GM18499 (cell line): Measurements from ENCODE around the gene ZNF606.

Source experiments
- ATAC-seq: cut with Tn5 transposase; IDR thresholded peaks from one replicate; pipeline ENCODE4 v1.9.1; 2021; ENCODE audit warnings: moderate number of reproducible peaks; ENCODE audit not compliant: insufficient read depth, unreplicated experiment

The ZNF606 gene

DNA sequence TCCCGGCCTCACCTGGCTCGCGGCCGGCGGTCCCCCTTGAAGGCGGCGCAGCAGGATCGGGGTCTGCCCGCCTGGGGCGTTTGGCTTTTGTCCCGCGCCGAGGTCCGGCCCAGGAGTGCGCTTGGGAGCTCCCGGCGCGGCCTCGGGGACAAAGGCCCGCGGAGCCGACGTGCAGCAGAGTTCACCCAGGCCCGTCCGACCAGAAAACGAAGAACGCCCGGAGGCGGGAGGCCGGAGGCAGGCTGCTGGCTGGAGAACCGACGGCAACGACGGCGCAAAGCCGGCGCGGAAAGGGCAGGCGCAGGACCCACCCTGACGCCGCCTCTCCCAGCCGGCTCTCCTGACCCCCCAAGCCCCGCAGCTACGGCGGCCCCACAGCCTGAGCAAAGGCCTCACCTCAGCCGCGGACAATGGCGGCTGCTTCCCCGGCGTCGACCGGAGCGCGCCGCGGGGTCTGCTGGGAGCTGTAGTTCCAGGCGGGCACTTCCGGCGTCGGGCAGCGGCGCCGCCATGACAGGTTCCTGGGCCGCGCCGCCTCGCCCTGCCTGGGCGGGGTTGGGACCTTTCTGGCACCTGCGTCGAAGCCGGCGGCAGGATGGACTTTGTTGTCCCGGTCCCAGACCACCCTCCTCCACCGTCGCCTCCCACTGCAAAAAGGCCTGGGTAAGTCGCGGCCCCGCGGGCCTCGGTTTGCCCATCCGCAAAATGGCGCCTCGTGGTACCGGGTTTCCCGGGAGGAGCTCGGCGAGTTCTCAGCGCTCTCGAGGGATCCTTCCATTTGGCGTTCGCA lies at the start of gene ZNF606:
Gene ZNF606, minus strand, starts transcription at position 437 of the 790 bp plus-strand sequence. CDS start 1,501 bp downstream, outside the sequence.
- peak; percentile 76 for ATAC-seq

DNA sequence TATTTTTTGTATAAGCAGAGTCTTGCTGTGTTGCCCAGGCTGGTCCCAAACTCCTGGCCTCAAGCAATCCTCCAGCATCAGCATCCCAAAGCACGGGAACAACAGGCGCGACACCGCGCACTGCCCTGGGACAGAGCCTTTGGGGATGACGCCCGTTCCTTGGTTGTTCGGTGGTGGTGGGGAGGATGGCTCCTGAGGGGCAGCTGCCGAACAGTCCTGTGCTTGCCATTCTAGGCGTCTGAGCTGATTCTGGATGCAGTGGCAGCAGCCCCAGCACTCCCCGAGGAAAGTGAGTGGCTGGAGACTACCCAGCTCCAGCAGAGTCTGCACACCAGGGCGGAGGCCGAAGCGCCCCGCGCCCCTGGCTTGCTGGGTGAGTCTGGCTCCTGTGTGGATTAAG lies 49.6 kb upstream of the ZNF606 start:
- ATAC-seq, result no peak

DNA sequence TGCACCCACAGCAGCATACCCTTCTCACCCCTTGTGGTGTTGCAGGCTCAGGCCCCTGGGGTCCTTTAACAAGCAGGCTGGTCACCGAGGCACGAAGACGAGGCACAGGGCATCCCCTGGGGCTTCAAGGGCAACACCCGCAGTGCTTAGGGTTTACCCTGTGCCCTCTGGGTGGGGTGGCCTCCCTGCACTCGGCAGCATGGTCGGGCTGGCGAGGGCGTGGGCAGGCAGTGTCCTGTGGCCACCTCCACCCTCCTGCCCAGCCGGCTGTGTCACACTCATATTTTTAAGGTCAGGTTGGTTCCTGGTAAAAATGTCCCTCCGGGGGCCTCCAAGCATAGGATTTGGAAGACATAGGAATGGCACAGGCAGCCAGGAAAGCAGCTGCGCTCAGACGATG lies 45.1 kb upstream of the ZNF606 start:
- no peak for ATAC-seq

GRCh38 chr19:58046856-58047255 lies 44.2 kb upstream of the ZNF606 start:
- ATAC-seq, result no peak

- no peak for ATAC-seq
Measured at GRCh38 chr19:58045411-58046050, 42.9 kb upstream of the ZNF606 start.

GRCh38 chr19:58044886-58045285 lies 42.3 kb upstream of the ZNF606 start:
- no peak for ATAC-seq

DNA sequence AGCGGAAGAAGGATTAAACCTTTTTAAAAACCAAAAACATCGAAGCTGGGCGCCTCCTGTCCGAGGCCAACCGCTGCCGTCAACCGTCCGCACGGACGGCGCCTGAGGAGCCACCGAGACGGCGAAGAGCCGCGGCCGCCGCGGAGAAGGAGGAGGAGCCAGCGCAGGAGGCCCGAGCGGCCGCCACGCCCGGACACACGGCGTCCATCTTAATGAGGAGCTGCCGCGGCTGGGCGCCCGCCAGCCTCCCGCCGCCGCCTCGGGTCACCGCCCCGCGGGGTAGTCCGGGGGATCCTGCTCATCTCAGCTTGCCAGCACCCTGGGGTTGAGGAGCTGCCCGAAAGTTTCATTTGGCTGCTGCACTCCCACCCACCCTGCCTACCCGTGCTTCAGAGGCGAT lies 41.8 kb upstream of the ZNF606 start:
- no peak for ATAC-seq

DNA sequence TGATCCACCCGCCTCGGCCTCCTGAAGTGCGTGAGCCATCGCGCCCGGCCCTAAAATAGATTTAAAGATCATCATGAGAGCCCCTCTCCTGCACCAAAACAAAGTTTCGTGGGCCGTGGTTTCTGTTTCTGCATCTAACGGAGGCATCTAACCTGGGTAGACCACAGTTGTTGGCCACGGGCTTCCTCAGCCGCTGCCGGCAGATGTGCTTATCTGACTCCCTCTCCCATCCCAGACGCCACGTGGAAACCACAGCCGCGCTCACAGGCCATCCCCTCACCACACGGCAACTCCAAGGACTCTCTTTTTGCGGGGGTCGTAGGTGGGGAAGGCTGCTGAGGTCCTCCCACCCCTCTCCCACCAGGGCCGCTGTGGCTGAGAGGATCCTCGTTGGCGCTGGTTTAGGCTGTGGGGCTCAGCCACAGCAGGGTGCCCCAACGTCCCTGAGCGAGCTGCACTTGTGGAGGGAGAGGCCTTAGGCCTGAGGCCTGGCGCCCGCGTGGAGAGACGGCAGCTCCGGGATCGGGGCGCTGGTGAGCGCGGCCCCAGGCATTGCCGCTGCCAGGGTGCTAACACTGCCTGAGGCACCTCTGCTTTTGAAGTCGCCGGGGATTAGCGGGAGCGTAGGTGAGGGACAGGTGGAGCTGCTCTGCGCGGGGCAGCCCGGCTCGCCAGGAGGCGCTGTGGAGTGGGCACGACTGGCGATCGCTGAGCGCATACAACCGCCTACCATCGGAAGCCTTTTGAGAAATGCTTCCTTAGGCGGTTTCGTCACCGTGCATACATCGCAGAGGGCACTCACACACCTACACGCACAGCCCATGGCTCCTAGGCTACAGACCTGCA lies 40.1 kb upstream of the ZNF606 start:
- ATAC-seq, result no peak

DNA sequence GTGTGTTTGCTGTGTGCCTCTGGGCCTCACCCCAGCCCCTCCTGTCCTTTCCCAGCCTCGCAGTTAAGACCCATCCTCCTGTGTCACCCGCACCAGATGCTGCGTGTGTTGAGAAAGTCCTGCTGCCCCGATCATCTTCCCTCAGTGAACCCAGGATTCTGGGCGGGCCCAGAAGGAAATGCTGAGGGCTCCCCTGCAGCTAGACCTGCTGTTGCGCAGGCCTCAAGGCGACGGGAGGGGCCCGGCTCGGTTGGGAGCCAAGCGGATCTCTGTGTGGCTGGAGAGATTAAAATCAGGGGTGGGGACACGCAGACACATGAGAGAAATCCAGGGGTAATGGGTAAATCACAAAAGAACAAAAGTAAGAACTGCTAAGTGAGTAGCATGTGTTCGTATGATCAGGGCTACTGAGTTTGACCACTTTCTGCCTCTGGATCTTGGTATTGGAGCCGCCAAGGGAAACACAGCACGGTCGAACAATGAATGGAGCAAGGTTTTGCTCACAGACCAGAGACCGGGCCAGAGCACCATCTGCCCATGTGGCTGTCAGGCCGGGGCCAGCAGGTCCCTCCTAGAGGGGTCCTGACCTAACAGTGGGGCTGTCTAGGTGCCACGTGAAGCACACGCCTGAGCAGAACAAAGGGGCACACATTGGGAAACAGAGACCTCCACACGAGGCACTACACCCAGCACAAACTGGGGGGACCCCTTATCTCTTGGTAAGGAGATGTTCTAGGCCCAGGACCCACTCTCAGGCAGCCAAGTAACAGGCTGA lies 38.3 kb upstream of the ZNF606 start:
- ATAC-seq, result no peak

DNA sequence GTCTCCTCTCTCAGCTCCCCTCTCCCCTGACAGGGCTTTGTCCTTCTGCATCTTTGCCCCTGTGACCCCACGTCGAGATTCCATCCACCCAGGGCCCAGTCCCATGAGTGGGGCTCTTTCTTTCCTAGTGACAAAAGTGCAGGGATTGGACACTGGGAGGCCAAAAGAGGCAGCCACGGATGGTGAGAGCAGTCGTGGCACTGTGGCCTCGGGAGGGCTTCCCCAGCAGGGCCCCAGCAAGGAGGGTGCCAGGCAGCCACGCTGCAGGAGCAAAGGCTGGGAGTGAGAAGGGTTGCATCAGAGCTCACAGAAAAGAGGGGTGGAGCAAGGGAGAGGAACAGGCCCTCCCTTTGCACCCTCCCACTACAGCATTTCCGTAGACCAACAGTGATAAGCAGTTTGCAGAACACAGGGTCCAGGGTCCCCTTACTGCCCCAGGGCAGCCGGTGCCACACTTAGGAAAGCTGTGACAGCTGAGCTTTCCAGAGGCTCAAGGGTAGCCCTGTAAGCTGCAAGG lies 36.1 kb upstream of the ZNF606 start:
- ATAC-seq, result no peak

GRCh38 chr19:58037927-58038687 lies 35.5 kb upstream of the ZNF606 start:
- ATAC-seq, result no peak

DNA sequence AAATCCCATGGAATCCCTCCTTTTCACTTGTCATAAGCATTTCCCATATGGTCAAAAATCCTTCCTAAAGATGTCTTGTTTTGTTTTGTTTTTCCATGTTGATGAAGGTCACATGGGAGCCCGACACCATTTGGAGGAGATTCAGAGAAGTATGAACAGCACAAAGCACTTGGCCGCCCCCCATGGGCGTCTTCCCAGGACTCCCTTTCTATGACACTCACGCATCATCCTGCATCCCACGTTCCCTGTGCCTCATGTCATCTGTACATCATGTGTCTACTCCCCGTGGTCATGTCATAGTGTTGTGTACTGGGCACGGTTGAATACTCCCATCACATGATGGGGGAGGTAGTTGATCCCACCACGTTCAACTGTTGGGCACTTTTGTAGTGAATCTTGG lies 33.2 kb upstream of the ZNF606 start:
- no peak for ATAC-seq

GRCh38 chr19:58034477-58034793 lies 31.8 kb upstream of the ZNF606 start:
- ATAC-seq, result no peak

GRCh38 chr19:58033741-58034476 lies 31.3 kb upstream of the ZNF606 start, which contains the start of gene ZSCAN1:
Gene ZSCAN1 (plus strand): TSS chr19:58034025. CDS start chr19:58037837, 3,812 bp downstream.
- ATAC-seq, result no peak

GRCh38 chr19:58024661-58025060 lies 22.0 kb upstream of the ZNF606 start:
- ATAC-seq, result no peak

DNA sequence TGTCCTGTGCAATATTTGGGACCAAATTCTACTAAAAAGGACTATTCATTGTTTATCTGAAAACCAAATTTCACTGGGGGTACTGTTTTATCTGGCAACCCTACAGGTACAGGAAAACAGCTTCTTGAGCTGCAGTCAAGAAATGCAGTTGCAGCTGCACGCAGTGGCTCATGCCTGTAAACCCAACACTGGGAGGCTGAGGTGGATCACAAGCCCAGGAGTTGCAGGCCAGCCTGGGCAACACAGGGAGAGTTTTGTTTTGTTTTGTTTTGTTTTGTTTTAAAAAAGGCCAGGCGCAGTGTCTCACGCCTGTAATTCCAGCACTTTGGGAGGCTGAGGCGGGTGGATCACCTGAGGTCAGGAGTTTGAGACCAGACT lies 19.7 kb upstream of the ZNF606 start:
- ATAC-seq, result no peak

DNA sequence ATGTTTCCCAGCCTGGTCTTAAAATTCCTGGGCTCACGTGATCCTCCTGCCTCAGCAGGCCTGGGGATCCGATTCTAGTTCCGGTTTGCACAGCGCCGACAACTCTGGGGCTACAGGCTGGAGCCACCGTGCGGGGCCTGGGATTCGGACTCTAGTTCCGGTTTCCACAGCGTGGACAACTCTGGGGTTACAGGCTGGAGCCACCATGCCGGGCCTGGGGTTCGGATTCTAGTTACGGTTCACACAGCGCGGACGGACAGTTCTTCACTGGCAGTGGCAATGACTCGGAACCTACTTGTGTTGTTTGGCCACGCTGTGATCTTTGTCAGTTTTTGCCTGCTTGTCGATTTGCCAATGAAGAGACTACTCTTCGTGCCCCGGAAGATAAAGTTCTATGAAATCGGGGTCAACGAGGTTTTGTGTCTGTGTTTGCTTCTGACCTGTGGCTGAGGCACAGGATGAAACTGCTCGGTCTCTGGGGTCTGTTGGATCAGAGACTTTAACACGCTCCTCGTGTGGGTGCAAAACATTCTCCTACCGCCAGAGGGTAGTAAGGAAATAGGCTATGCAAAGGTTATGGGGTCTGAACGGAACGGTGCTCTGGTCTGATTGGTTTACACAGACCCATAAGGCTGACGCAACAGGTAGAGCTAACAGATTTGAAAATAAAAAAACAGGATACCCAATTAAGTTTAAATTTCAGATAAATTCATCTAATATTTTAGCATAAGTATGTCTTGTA lies 19.1 kb upstream of the ZNF606 start:
- ATAC-seq, result no peak

- no peak for ATAC-seq
Measured at GRCh38 chr19:58020129-58020528, 17.5 kb upstream of the ZNF606 start.
